Naive B cell (primary cell): Measurements from ENCODE around the gene ANO6. TPM values are rescaled to one million over a fixed set of nuclear protein-coding genes. Genes with fewer than 3 reads are reported as not detected.
"Not testable (repeated sequence)": the region's sequence is repeated elsewhere in the genome, so short reads cannot be mapped to it uniquely, and the experiment has no call there.

Experiments used
- ATAC-seq, 2 donors: fragments of 150-1000 bp; cut with Tn5 transposase; 2 replicates each; pipeline ENCODE4 v1.10.0; 2021; ENCODE audit warnings: low read depth in 2 of 2, mild to moderate bottlenecking in 2 of 2, moderate library complexity in 2 of 2
- DNase-seq: peaks from one replicate; pipeline ENCODE4 v3.0.0; 2022
- H3K27ac Mint-ChIP-seq, 6 donors: one replicate each; pipeline ENCODE4 v1.8.0; 2020 to 2022; ENCODE audit warnings: mild to moderate bottlenecking in 6 of 6, mixed read lengths in 6 of 6, moderate library complexity in 5 of 6, inconsistent platforms in 2 of 6
- H3K27me3 Mint-ChIP-seq, 3 donors: one replicate each; pipeline ENCODE4 v1.8.0; 2021 to 2022; ENCODE audit warnings: mixed read lengths in 3 of 3, mild to moderate bottlenecking in 1 of 3
- H3K36me3 Mint-ChIP-seq, 2 donors: one replicate each; pipeline ENCODE4 v1.8.0; 2020 to 2022; ENCODE audit warnings: mixed read lengths in 2 of 2, inconsistent platforms in 1 of 2, mild to moderate bottlenecking in 1 of 2
- H3K4me1 Mint-ChIP-seq, 3 donors: one replicate each; pipeline ENCODE4 v1.8.0; 2020 to 2022; ENCODE audit warnings: mixed read lengths in 3 of 3, inconsistent platforms in 1 of 3, mild to moderate bottlenecking in 1 of 3, moderate library complexity in 1 of 3
- H3K4me3 Mint-ChIP-seq, 8 donors: one replicate each; pipeline ENCODE4 v1.8.0; 2020 to 2022; ENCODE audit warnings: mild to moderate bottlenecking in 8 of 8, mixed read lengths in 8 of 8, moderate library complexity in 8 of 8, inconsistent platforms in 2 of 8
- H3K9me3 Mint-ChIP-seq, 7 donors: one replicate each; pipeline ENCODE4 v1.8.0; 2020 to 2022; ENCODE audit warnings: mixed read lengths in 7 of 7, mild to moderate bottlenecking in 5 of 7, inconsistent platforms in 2 of 7, moderate library complexity in 1 of 7
- polyA plus RNA-seq, 6 donors: library from polyadenylated mRNA; unstranded; fragments of 300-500 nt; fragmentation: Illumina TruSeq; gene quantifications; one replicate each; pipeline ENCODE4 v1.2.3, GENCODE V29; 2021; ENCODE audit warnings: low read depth in 6 of 6

Gene ANO6, protein sequence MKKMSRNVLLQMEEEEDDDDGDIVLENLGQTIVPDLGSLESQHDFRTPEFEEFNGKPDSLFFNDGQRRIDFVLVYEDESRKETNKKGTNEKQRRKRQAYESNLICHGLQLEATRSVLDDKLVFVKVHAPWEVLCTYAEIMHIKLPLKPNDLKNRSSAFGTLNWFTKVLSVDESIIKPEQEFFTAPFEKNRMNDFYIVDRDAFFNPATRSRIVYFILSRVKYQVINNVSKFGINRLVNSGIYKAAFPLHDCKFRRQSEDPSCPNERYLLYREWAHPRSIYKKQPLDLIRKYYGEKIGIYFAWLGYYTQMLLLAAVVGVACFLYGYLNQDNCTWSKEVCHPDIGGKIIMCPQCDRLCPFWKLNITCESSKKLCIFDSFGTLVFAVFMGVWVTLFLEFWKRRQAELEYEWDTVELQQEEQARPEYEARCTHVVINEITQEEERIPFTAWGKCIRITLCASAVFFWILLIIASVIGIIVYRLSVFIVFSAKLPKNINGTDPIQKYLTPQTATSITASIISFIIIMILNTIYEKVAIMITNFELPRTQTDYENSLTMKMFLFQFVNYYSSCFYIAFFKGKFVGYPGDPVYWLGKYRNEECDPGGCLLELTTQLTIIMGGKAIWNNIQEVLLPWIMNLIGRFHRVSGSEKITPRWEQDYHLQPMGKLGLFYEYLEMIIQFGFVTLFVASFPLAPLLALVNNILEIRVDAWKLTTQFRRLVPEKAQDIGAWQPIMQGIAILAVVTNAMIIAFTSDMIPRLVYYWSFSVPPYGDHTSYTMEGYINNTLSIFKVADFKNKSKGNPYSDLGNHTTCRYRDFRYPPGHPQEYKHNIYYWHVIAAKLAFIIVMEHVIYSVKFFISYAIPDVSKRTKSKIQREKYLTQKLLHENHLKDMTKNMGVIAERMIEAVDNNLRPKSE
- 10 to 100 TPM; 13.8 to 26.9 (median 19.3) TPM for polyA plus RNA-seq

DNA sequence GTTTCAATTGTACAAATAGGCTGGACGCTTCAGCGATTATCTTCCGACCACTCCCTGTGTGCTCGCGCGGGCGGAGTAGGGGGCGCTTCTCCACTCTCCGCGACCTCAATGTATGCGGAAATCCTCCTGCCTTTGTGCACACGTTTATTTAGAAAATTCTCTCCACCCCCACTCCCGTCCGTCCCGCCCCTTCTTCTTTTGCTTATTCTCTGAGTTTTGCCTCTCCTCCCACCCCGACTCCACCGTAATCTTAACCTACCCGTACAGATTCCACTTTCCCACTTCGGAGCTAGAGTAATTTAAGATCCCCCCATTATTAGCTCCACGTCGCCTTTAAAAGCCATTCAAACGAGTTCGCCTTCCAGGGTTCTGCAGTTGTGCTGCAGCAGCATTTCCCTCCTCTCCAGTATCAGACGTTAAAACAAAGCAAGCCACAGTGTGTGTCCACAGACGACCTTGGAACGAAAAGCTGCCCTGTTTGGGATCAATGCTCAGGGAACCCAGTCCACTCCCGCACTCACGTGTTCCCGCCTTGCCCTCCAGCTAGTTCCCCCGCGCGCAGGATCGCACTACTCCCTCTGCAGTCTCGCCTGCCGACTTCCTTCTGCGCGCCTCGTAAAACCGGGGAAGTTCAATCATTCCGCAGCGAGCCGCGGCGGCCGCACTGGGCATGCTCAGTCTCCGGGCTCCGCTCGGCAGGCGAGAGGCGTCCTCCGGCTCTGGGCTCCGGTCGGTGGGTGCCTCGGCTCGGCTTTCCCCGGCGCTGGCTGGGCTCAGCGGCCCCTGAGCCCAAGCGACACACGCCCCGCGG, at the start of gene ANO6:
TSS of gene ANO6 (plus strand) at position 677 of the 811 bp plus-strand sequence. CDS start 227 bp downstream, outside the sequence.
- H3K27me3 Mint-ChIP-seq, result no peaks in the 10 kb centered on the region
- H3K4me3 Mint-ChIP-seq, result peak within 1 kb of the TSS; percentile 91 to 99 (median 98)
- no peaks in the 10 kb centered on the region for H3K9me3 Mint-ChIP-seq
- H3K4me1 Mint-ChIP-seq, result peaks cover 32 to 50% (median 32%) of the 10 kb centered on the region in 3 donors
- peak within 1 kb of the TSS; percentile 78 to 96 (median 94) for H3K27ac Mint-ChIP-seq
- DNase-seq, result peak; percentile 73
- no peaks in the 10 kb centered on the region for H3K36me3 Mint-ChIP-seq
- peak; percentile 78 for ATAC-seq

DNA sequence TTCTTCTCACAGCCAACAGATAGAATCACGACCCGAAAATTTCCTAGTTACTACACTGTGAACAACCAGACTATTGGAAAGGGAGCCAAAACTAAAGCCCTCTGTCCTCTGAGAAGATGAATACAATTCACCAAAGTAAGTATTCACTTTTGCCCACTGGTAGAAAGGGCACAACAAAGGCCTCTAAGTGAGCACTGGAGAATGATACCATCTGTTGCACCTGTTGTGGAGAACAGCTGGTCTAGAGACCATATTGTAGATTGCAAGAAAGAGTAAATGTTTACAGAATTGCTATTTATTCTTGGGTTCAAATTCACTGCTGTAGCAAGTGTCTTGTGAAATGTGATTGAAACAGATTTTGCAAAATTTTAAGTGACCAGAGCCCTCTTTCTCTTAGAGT, 46.9 kb upstream of the ANO6 start:
- ATAC-seq (no peak), DNase-seq (no peak)
- H3K4me3 Mint-ChIP-seq, result no peak overlapping the region
- no peak overlapping the region for H3K27ac Mint-ChIP-seq
- peaks cover 1 to 2% of the 10 kb centered on the region in 2 donors for H3K36me3 Mint-ChIP-seq
- H3K27me3 Mint-ChIP-seq, result peaks cover 1 to 8% (median 4%) of the 10 kb centered on the region in 3 donors
- H3K4me1 Mint-ChIP-seq, result peaks cover 0 to 2% (median 0%) of the 10 kb centered on the region in 3 donors
- peaks cover 0 to 3% (median 2%) of the 10 kb centered on the region in 7 donors for H3K9me3 Mint-ChIP-seq

DNA sequence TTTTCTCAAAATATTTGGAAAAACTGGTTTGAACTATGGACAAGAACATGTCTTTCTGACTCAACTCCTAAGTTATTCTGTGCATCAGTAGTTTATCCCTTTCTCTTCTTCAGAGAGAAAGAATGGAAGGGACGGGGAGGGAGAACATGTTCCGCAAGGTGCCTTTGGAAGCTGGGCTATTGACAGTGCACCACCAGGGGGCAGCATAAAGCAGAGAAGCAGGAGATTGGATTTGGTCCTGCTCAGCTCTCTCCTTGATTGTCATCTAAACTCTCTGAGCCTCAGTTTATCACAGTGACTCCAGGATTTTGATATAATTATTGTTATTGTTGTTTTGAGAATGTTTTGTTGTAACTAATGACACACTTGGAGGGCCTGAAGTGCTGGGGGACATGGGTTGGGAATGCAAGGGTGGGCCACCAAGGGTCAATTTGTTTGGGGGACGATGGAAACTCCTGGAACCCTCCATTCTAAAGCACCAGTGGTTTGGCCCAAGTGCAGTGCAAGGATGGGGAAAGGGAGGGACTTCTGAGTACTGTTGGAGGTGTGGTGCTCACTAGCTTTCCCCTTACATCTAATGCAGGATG, 45.3 kb upstream of the ANO6 start:
- ATAC-seq, result peak; percentile 52 to 60
- Mint-ChIP-seq H3K27me3 (peaks cover 0 to 5% (median 0%) of the 10 kb centered on the region in 3 donors), H3K36me3 (peaks cover 6 to 8% of the 10 kb centered on the region in 2 donors), H3K9me3 (no peaks in the 10 kb centered on the region), H3K4me1 (peaks cover 0 to 2% (median 0%) of the 10 kb centered on the region in 3 donors), H3K4me3 (peak overlapping the region in 1 of 8 donors; percentile 43), H3K27ac (no peak overlapping the region)
- peak; percentile 57 for DNase-seq

DNA sequence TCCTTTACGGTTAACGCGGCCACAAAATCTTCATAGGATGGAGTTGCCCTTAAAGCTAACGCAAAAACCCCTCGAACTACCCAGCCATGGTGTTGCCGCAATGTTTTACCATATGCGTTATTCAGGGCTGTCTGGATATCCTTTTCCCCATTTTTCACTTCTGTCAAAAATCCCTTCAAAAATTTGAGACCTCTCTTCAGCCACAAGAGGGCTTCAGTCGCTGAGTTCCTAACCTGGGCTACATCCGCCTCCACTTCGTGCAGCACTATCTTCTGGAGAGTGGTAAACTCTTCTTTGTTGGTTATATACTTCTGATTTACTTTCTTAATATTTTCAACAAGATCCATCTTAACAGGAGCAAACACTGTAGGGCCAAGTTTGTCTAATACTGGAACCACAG, 42.6 kb upstream of the ANO6 start:
- not testable (repeated sequence) for H3K27ac Mint-ChIP-seq, H3K4me1 Mint-ChIP-seq, H3K4me3 Mint-ChIP-seq, H3K27me3 Mint-ChIP-seq, DNase-seq
- ATAC-seq, result peak in 1 of 2 donors; percentile 36
- Mint-ChIP-seq H3K9me3 (peaks cover 11 to 24% (median 22%) of the 10 kb centered on the region in 7 donors), H3K36me3 (peaks cover 31 to 32% of the 10 kb centered on the region in 2 donors)

DNA sequence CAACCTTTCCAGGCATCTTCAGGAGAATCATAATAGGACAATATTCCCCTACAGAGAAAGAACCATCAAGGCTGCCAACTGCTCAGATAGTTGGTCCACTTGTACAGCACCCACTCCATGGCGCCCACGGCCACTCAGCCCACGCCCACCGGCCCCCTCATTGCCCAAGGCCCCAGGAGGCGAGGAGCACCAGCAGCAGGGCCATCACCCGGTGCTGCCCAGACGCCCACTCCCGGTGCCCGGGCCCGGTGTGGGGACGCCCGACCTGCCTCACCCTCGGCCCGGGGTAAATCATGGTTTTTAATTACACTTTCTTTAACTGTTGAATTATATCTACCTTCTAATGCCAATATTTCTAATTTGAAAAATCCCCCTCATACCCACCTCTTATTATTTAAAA, 41.3 kb upstream of the ANO6 start:
- H3K9me3 Mint-ChIP-seq, result peaks cover 11 to 35% (median 33%) of the 10 kb centered on the region in 7 donors
- H3K27ac Mint-ChIP-seq, result no peak overlapping the region
- peaks cover 38 to 41% of the 10 kb centered on the region in 2 donors for H3K36me3 Mint-ChIP-seq
- DNase-seq (no peak), ATAC-seq (no peak)
- H3K4me1 Mint-ChIP-seq, result peaks cover 0 to 4% (median 2%) of the 10 kb centered on the region in 3 donors
- H3K27me3 Mint-ChIP-seq, result no peaks in the 10 kb centered on the region
- no peak overlapping the region for H3K4me3 Mint-ChIP-seq

DNA sequence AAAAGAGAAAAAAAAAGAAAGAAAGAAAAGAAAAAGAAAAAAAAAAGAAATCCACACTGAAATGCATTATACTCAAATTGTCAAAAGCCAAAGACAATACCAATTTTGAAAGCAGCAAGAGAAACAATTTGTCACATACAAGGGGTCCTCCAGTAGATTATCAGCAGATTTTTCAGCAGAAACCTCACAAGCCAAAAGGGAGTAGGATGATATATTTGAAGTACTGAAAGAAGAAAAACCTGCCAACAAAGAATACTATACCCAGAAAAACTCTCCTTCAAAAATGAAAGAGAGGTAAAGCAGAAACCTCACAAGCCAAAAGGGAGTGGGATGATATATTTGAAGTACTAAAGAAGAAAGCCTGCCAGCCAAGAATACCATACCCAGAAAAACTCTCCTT, 37.1 kb upstream of the ANO6 start:
- H3K9me3 Mint-ChIP-seq, result peaks cover 11 to 42% (median 38%) of the 10 kb centered on the region in 7 donors
- H3K4me3 Mint-ChIP-seq, result peak overlapping the region in 1 of 8 donors; percentile 51
- DNase-seq (no peak), ATAC-seq (no peak)
- H3K36me3 Mint-ChIP-seq, result peaks cover 38 to 41% of the 10 kb centered on the region in 2 donors
- peaks cover 0 to 4% (median 4%) of the 10 kb centered on the region in 3 donors for H3K4me1 Mint-ChIP-seq
- H3K27me3 Mint-ChIP-seq, result no peaks in the 10 kb centered on the region
- H3K27ac Mint-ChIP-seq, result no peak overlapping the region

DNA sequence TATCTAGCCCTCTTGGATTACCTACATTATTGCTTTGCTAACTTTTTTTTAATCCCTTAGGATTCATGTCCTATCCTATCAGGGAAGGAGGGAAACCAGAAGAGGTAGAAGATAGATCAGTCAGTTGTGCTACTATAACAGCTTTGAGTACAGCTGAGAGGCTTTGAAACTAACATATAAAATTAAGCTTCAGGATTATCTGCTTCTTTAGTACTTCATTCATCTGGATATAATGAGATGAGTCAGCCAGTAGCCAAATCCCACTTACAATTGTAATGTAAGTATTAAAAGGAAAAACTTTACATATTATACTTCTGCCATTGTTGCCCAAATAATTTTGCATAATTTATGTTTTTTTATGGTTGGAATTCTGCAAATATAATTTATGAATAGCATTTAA, 33.4 kb upstream of the ANO6 start:
- Mint-ChIP-seq H3K36me3 (peaks cover 16 to 18% of the 10 kb centered on the region in 2 donors), H3K4me3 (no peak overlapping the region), H3K27me3 (no peaks in the 10 kb centered on the region), H3K9me3 (peaks cover 7 to 26% (median 23%) of the 10 kb centered on the region in 7 donors), H3K27ac (no peak overlapping the region), H3K4me1 (peaks cover 14 to 22% (median 20%) of the 10 kb centered on the region in 3 donors)
- DNase-seq (no peak), ATAC-seq (no peak)

DNA sequence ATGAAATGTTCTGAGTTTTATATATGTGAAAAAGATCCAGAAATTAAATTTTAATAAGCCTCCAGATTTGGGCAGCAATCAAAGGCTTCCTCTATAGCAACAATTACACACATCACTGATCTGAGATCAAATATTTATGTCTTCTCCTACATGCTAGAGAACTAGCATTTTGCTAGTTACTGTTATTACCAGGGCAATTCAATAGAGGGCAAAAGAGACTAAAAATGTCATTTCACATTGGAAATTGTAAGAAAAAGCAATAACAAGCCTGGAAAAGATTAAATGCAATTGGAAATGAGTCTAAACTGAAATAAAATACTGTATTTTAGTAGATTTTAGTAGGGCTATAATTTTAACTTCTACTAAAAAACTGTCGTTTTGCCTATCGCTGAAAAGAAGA, 32.6 kb upstream of the ANO6 start:
- Mint-ChIP-seq H3K27me3 (no peaks in the 10 kb centered on the region), H3K27ac (no peak overlapping the region), H3K36me3 (peaks cover 11 to 15% of the 10 kb centered on the region in 2 donors), H3K4me1 (peaks cover 14 to 20% (median 18%) of the 10 kb centered on the region in 3 donors), H3K9me3 (peaks cover under 1 to 19% (median 16%) of the 10 kb centered on the region in 7 donors), H3K4me3 (no peak overlapping the region)
- ATAC-seq, result no peak
- no peak for DNase-seq

DNA sequence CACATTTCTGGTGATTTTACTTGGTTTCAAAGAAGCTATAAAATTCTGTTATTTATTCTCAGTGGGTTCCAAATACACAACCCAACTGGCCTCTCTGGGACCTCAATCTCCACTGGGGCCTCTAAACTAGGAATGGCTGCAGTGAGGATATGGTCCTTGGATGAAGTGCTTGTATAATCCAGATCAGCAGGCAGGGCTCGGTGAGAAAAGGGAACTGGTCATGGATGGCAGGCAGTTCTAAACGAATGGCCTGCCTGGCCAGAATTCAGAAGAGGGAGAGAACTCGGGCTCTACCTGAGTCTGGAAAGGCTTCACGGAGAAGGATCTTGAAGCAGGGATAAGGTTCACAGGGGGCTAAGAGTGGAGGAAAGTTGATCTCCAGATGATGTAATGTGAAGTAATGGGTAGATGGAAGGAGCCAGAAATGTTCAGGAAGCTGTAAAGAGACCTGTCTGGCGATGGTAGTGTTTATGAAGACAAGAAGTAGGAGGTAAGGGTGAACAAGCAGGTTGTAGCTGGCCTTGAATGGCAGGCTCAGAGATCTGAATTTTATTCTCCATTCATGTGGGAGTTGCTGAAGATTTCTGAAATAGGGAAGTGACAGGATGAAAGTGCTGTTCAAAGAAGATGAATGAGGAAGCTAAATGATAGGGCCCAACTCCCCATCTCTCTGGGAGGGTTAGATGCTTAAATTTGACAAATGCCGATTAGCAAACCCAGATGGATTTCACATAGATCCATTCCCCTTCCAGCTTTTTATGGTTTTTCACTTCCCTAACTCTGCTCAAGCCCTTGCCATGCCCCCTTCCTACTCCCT, 31.5 kb upstream of the ANO6 start:
- H3K4me3 Mint-ChIP-seq, result peak overlapping the region in 2 of 8 donors; percentile 27 to 38
- peaks cover 14 to 20% (median 18%) of the 10 kb centered on the region in 3 donors for H3K4me1 Mint-ChIP-seq
- H3K27me3 Mint-ChIP-seq, result no peaks in the 10 kb centered on the region
- peak; percentile 45 to 55 for ATAC-seq
- peak; percentile 7 for DNase-seq
- H3K27ac Mint-ChIP-seq, result peak overlapping the region in 2 of 6 donors; percentile 46 to 66
- H3K36me3 Mint-ChIP-seq, result peaks cover 8 to 10% of the 10 kb centered on the region in 2 donors
- peaks cover 0 to 8% (median 5%) of the 10 kb centered on the region in 7 donors for H3K9me3 Mint-ChIP-seq

DNA sequence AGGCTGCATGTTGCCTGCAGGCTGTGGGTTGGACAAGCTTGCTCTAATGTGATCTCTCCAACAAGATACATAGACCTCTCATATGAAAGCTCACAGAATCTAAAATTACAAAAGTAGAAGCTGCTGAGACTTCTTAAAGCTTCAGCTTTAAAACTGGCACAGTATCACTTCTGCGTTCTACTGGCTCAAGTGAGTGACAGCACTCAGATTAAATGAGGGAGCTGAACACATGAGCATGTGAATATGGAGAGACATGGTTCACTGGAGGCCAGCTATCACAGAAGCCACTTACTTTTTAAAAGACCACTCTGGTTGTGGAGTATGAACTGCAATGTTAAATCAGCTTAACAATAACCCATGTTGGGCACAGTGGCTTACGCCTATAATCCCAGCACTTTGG, 29.1 kb upstream of the ANO6 start:
- Mint-ChIP-seq H3K9me3 (no peaks in the 10 kb centered on the region), H3K4me3 (no peak overlapping the region), H3K27me3 (no peaks in the 10 kb centered on the region), H3K36me3 (peaks cover 8 to 22% of the 10 kb centered on the region in 2 donors), H3K27ac (no peak overlapping the region), H3K4me1 (peaks cover 14 to 20% (median 18%) of the 10 kb centered on the region in 3 donors)
- no peak for ATAC-seq
- DNase-seq, result no peak

DNA sequence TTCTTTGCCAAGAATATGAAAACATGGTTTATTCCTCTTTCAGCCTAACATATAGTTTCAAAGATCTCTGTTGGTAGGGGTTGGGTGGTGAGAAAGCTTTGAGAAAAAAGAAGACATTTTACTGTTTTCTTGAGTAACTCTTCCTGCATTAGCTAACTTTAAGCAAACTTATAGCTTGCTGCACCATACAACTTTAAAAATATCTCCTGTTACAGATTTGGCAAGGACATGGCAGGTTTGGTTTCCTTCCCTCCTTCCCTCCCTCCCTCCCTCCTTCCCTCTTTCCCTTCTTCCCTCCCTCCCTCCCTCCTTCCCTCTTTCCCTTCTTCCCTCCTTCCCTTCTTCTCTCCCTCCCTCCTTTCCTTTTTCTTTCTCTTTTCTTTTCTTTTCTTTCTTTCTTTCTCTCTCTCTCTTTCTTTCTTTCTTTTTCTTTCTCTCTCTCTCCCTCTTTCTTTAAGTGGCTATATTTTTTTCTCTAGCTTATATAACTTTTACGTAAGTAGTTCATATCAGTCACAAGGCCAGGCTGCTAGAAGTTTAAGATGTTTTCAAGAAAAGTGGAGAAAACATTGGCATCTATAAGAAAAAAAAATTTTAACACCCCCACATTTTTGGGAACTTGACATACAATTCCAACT, 26.0 kb upstream of the ANO6 start:
- no peak for ATAC-seq
- Mint-ChIP-seq H3K4me1 (peaks cover 3 to 19% (median 9%) of the 10 kb centered on the region in 3 donors), H3K4me3 (no peak overlapping the region), H3K9me3 (no peaks in the 10 kb centered on the region), H3K27me3 (no peaks in the 10 kb centered on the region), H3K27ac (peak overlapping the region in 1 of 6 donors; percentile 60), H3K36me3 (peaks cover 8 to 22% of the 10 kb centered on the region in 2 donors)
- no peak for DNase-seq
